GM12878 (cell line): ENCODE data around the gene RMDN3. TPM values are rescaled to one million over a fixed set of nuclear protein-coding genes. Genes with fewer than 3 reads are reported as not detected.

Source experiments
- ATAC-seq: fragments of 200-7000 bp; cut with Tn5 transposase; 3 replicates; pipeline ENCODE4 v1.9.1; 2020; ENCODE audit warnings: mild to moderate bottlenecking, moderate library complexity
- BruUV-seq: library from RNA; stranded (reverse); fragments of 400-500 nt; replicated peaks from 2 replicates; lab custom pipeline; 2021; lab: Mats Ljungman, UMichigan
- CTCF ChIA-PET: fragments of 300-600 bp; sonication (Branson Sonifier 250); formaldehyde crosslinking; extraction: SDS; loops from one replicate; lab custom pipeline; 2021; ENCODE audit warnings: inconsistent platforms; lab: Yijun Ruan, JAX
- POLR2A ChIA-PET: fragments of 350-600 bp; formaldehyde crosslinking; extraction: SDS; loops from one replicate; lab custom pipeline; 2021; ENCODE audit warnings: inconsistent platforms; lab: Charles Lee
- RAD21 ChIA-PET: fragments of 300-600 bp; sonication (Branson Sonifier 250); formaldehyde crosslinking; loops from one replicate; lab custom pipeline; 2023; ENCODE audit warnings: antibody characterized with exemption; ENCODE audit not compliant: unreplicated experiment; lab: Charles Lee
- SMC1A ChIA-PET: fragments of 300-600 bp; sonication (Branson Sonifier 250); formaldehyde crosslinking; loops from one replicate; lab custom pipeline; 2023; ENCODE audit not compliant: unreplicated experiment, uncharacterized antibody; lab: Charles Lee
- DNase-seq: peaks from one replicate; pipeline ENCODE4 v3.0.0-alpha.2; 2011; ENCODE audit warnings: low read depth, low spot score
- FAIRE-seq: peaks from 3 replicates; lab custom pipeline; 2011; peaks lifted over from hg19 to GRCh38; lab: Jason Lieb, UNC
- H2AFZ ChIP-seq: 2 replicates; pipeline ENCODE4 v1.6.0; 2011; ENCODE audit warnings: low read depth, low read length, control low read depth; ENCODE audit not compliant: control insufficient read depth
- H3K27ac ChIP-seq: 2 replicates; pipeline ENCODE4 v1.5.1; 2011; ENCODE audit warnings: control low read depth; ENCODE audit not compliant: control insufficient read depth, insufficient read depth
- H3K27me3 ChIP-seq, 2 experiments: replicated peaks in 1 of 2; 2 replicates each; pipeline versions ENCODE4 v1.6.0 to v1.6.1; 2011; ENCODE audit warnings: low read length in 1 of 2; ENCODE audit not compliant: control insufficient read depth in 2 of 2, insufficient read depth in 2 of 2
- H3K36me3 ChIP-seq, 2 experiments: 2 replicates each; pipeline ENCODE4 v1.5.1; 2011; ENCODE audit warnings: low read length in 1 of 2; ENCODE audit not compliant: control insufficient read depth in 2 of 2, insufficient read depth in 2 of 2
- H3K4me1 ChIP-seq: 2 replicates; pipeline ENCODE4 v1.6.1; 2011; ENCODE audit warnings: mild to moderate bottlenecking, low read length, moderate library complexity, mixed read lengths; ENCODE audit not compliant: control insufficient read depth, insufficient read depth
- H3K4me2 ChIP-seq: 2 replicates; pipeline ENCODE4 v1.6.0; 2011; ENCODE audit warnings: control low read depth; ENCODE audit not compliant: control insufficient read depth, insufficient read depth
- H3K4me3 ChIP-seq: fragments of 200-600 bp; sonication (generic); 2 replicates; pipeline ENCODE4 v1.5.1; 2016
- H3K79me2 ChIP-seq: 2 replicates; pipeline ENCODE4 v1.6.0; 2011; ENCODE audit warnings: low read length; ENCODE audit not compliant: control insufficient read depth, insufficient read depth
- H3K9ac ChIP-seq: 2 replicates; pipeline ENCODE4 v1.8.0; 2011; ENCODE audit warnings: low read length, control low read depth, mixed read lengths; ENCODE audit not compliant: control insufficient read depth, insufficient read depth
- H3K9me3 ChIP-seq: replicated peaks from 3 replicates; pipeline ENCODE4 v1.5.1; 2011; ENCODE audit warnings: mild to moderate bottlenecking, low read length; ENCODE audit not compliant: control insufficient read depth, insufficient read depth
- H4K20me1 ChIP-seq: 2 replicates; pipeline ENCODE4 v1.6.0; 2011; ENCODE audit not compliant: control insufficient read depth, insufficient read depth
- BACH1 ChIP-seq: fragments of 450-650 bp; IDR thresholded peaks from 2 replicates; pipeline ENCODE4 v1.6.1; 2017; ENCODE audit warnings: mild to moderate bottlenecking, borderline replicate concordance
- CBX3 ChIP-seq: fragments of 200-600 bp; sonication (generic); IDR thresholded peaks from 2 replicates; pipeline ENCODE4 v1.6.1; 2016; ENCODE audit warnings: low read depth, borderline replicate concordance
- CREB1 ChIP-seq: IDR thresholded peaks from 2 replicates; pipeline ENCODE4 v1.6.1; 2012; ENCODE audit warnings: low read depth, mild to moderate bottlenecking, inconsistent platforms
- IKZF1 ChIP-seq: fragments of 450-650 bp; conservative IDR thresholded peaks from 2 replicates; pipeline ENCODE4 v1.6.1; 2017; ENCODE audit warnings: antibody characterized with exemption, mild to moderate bottlenecking
- LARP7 ChIP-seq: fragments of 450-650 bp; IDR thresholded peaks from 2 replicates; pipeline ENCODE4 v1.6.1; 2017; ENCODE audit warnings: mild to moderate bottlenecking
- MTA2 ChIP-seq: fragments of 450-650 bp; IDR thresholded peaks from 2 replicates; pipeline ENCODE4 v1.6.1; 2016; ENCODE audit warnings: low read depth, mild to moderate bottlenecking, moderate library complexity
- MXI1 ChIP-seq: fragments of 150-350 bp; IDR thresholded peaks from 2 replicates; pipeline ENCODE4 v1.6.1; 2011; ENCODE audit warnings: low read depth, mild to moderate bottlenecking, inconsistent platforms, low read length, improper control_type of control experiment
- NFIC ChIP-seq: IDR thresholded peaks from 2 replicates; pipeline ENCODE4 v1.6.1; 2012; ENCODE audit warnings: low read depth, mild to moderate bottlenecking, inconsistent platforms, low read length, moderate library complexity
- RAD51 ChIP-seq: fragments of 450-650 bp; IDR thresholded peaks from 2 replicates; pipeline ENCODE4 v1.6.1; 2016; ENCODE audit warnings: moderate library complexity, mild to moderate bottlenecking, inconsistent platforms
- RUNX3 ChIP-seq: IDR thresholded peaks from 2 replicates; pipeline ENCODE4 v1.6.1; 2012; ENCODE audit warnings: low read length, inconsistent platforms
- TAF1 ChIP-seq: IDR thresholded peaks from 2 replicates; pipeline ENCODE4 v1.6.1; 2011; ENCODE audit warnings: mild to moderate bottlenecking, low read depth, low read length, borderline replicate concordance
- ZNF207 ChIP-seq: fragments of 450-650 bp; IDR thresholded peaks from 2 replicates; pipeline ENCODE4 v1.6.1; 2014; ENCODE audit warnings: antibody characterized with exemption, mild to moderate bottlenecking, borderline replicate concordance
- ZNF24 ChIP-seq: fragments of 450-650 bp; IDR thresholded peaks from 2 replicates; pipeline ENCODE4 v1.6.1; 2017; ENCODE audit warnings: antibody characterized with exemption, mild to moderate bottlenecking
- WGBS: methylation state at CpG from one replicate; pipeline ENCODE4 v1.1.6; 2016; ENCODE audit warnings: low lambda C conversion rate; ENCODE audit not compliant: insufficient replicate concordance, insufficient coverage; ENCODE audit errors: missing lambda C conversion rate; 5-methylcytosine and 5-hydroxymethylcytosine counted together
- in situ Hi-C: fragments of 300-500 bp; cut with MboI; formaldehyde crosslinking; loops from 9 replicates; pipeline ENCODE4 v1.14.3; 2018; ENCODE audit warnings: mixed read lengths
- intact Hi-C: fragments of 100-400 bp; cut with micrococcal nuclease; formaldehyde crosslinking; loops from one replicate; pipeline ENCODE4 v1.14.2; 2022; ENCODE audit not compliant: unreplicated experiment
- polyA plus RNA-seq, 11 experiments: library from polyadenylated mRNA; depleted of rRNA in 4 of 11; unstranded in 6 of 11; stranded (reverse) in 5 of 11; fragments of >200 nt; fragmentation: Nextera tagmentation in 4 of 11; fragmentation: Illumina TruSeq in 1 of 11; extraction: Ambion mirVana in 4 of 11; extraction: Trizol in 1 of 11; gene quantifications; 1 replicate in 1 of 11; 2 replicates in 10 of 11; pipeline versions ENCODE4 v1.2.1 to v1.2.3, GENCODE V29; 2011 to 2016; ENCODE audit warnings: inconsistent platforms in 2 of 11, missing spikeins in 2 of 11, low read depth in 1 of 11
- total RNA-seq, 4 experiments: library from RNA; depleted of rRNA in 3 of 4; stranded (reverse); fragments of >200 nt in 3 of 4; fragmentation: Illumina TruSeq in 1 of 4; extraction: Trizol in 1 of 4; gene quantifications; 2 replicates each; pipeline versions ENCODE4 v1.2.1 to v1.2.3, GENCODE V29; 2013 to 2021
- TF ChIP-seq, protein P1 (sequence below): fragments of 450-650 bp; formaldehyde crosslinking; IDR thresholded peaks from 2 replicates; pipeline ENCODE4 v1.4.0; 2022; ENCODE audit warnings: mild to moderate bottlenecking, moderate library complexity
- TF ChIP-seq, protein P2 (sequence below): fragments of 450-650 bp; IDR thresholded peaks from 2 replicates; pipeline ENCODE4 v1.6.1; 2016; ENCODE audit warnings: mild to moderate bottlenecking, moderate library complexity, borderline replicate concordance

The RMDN3 gene
- total and polyA plus RNA-seq, 10 of the 15 experiments (the other 5 are each of a cell fraction or from before 2014, with no cell fraction given): 5.7 to 44.4 (median 20.3) TPM

DNA sequence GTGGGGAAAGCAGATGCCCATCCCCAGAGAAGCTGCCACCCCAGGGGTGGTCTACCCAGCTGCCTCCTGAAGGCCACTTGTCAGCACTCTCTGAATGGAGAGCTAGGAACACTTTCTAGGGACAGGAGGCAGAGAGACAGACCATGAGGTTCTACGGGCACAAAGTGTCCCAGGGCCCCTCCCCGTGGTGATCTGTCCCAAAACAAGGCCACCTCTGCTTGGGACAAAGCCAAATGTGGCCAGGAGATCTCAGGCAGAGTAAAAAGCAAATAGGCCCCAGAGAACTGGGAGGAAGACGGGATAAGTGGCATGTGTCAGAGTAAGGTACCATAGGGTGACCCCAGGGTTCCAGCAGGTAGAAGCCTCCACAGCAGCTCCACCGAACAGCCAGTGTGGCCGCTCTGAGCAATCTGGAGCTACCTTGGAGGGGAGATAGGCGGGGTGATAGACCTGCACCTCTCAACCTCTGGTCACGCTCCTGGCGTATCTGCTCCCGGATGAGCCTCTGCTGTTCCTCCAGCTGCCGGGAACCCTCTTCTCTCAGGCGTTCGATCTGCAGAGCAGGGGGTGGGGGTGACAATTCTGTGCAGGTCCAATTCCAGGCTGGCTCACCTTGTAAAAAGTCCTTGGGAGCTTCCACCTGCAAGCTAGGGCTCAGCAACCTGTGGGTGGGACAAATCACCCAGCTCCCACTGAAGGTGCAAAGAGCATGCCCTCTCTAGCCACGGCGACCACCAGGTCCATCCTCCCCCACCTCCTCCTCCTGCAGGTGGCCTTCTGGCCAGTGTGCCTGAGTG, 20.9 kb upstream of the RMDN3 start:
- no peak overlapping the region for H3K4me2 ChIP-seq
- H3K4me3 ChIP-seq: no peak overlapping the region
- CTCF ChIA-PET: interaction anchor here (1.6 to 2.0 kb wide), 2 partner anchors 11 to 97 kb away, joined by 3 to 5 read pairs; no protein-coding TSS in a partner anchor
- no peaks in the 10 kb centered on the region for H4K20me1 ChIP-seq
- H3K36me3 ChIP-seq: peaks cover 2 to 24% of the 10 kb centered on the region in 2 experiments; a peak in 3 of 4 replicates
- no peak overlapping the region for H2AFZ ChIP-seq
- H3K4me1 ChIP-seq: peaks cover under 1% of the 10 kb centered on the region
- H3K27ac ChIP-seq: no peak overlapping the region
- BruUV-seq: no TSS peak
- H3K79me2 ChIP-seq: no peaks in the 10 kb centered on the region
- no peak for FAIRE-seq
- TF ChIP-seq RUNX3 (no peak), RAD51 (no peak), LARP7 (no peak), IKZF1 (no peak), NFIC (no peak), CBX3 (no peak), ZNF24 (no peak), ZNF207 (no peak), BACH1 (no peak), MXI1 (no peak), CREB1 (no peak), MTA2 (no peak), TAF1 (no peak)
- TF ChIP-seq, protein P1, sequence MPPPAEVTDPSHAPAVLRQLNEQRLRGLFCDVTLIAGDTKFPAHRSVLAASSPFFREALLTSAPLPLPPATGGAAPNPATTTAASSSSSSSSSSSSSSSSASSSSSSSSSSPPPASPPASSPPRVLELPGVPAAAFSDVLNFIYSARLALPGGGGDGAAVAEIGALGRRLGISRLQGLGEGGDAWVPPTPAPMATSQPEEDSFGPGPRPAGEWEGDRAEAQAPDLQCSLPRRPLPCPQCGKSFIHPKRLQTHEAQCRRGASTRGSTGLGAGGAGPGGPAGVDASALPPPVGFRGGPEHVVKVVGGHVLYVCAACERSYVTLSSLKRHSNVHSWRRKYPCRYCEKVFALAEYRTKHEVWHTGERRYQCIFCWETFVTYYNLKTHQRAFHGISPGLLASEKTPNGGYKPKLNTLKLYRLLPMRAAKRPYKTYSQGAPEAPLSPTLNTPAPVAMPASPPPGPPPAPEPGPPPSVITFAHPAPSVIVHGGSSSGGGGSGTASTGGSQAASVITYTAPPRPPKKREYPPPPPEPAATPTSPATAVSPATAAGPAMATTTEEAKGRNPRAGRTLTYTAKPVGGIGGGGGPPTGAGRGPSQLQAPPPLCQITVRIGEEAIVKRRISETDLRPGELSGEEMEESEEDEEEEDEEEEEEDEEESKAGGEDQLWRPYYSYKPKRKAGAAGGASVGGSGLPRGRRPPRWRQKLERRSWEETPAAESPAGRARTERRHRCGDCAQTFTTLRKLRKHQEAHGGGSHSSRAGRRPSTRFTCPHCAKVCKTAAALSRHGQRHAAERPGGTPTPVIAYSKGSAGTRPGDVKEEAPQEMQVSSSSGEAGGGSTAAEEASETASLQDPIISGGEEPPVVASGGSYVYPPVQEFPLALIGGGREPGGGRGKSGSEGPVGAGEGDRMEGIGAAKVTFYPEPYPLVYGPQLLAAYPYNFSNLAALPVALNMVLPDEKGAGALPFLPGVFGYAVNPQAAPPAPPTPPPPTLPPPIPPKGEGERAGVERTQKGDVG: no peak
- TF ChIP-seq, protein P2, sequence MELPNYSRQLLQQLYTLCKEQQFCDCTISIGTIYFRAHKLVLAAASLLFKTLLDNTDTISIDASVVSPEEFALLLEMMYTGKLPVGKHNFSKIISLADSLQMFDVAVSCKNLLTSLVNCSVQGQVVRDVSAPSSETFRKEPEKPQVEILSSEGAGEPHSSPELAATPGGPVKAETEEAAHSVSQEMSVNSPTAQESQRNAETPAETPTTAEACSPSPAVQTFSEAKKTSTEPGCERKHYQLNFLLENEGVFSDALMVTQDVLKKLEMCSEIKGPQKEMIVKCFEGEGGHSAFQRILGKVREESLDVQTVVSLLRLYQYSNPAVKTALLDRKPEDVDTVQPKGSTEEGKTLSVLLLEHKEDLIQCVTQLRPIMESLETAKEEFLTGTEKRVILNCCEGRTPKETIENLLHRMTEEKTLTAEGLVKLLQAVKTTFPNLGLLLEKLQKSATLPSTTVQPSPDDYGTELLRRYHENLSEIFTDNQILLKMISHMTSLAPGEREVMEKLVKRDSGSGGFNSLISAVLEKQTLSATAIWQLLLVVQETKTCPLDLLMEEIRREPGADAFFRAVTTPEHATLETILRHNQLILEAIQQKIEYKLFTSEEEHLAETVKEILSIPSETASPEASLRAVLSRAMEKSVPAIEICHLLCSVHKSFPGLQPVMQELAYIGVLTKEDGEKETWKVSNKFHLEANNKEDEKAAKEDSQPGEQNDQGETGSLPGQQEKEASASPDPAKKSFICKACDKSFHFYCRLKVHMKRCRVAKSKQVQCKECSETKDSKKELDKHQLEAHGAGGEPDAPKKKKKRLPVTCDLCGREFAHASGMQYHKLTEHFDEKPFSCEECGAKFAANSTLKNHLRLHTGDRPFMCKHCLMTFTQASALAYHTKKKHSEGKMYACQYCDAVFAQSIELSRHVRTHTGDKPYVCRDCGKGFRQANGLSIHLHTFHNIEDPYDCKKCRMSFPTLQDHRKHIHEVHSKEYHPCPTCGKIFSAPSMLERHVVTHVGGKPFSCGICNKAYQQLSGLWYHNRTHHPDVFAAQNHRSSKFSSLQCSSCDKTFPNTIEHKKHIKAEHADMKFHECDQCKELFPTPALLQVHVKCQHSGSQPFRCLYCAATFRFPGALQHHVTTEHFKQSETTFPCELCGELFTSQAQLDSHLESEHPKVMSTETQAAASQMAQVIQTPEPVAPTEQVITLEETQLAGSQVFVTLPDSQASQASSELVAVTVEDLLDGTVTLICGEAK: no peak
- TF ChIP-seq, all 136 proteins: peak for 0
- POLR2A ChIA-PET: no interaction called here
- RAD21 ChIA-PET: no interaction called here
- Histone ChIP-seq H3K9ac (no peak overlapping the region), H3K9me3 (no peaks in the 10 kb centered on the region), H3K27me3 (no peaks in the 10 kb centered on the region)
- ATAC-seq (no peak), DNase-seq (no peak)
- SMC1A ChIA-PET: interaction anchor here (1.6 kb wide), 1 partner anchor 116 kb away, joined by 6 read pairs; no protein-coding TSS in a partner anchor
- in situ Hi-C loops (no loop called here), intact Hi-C loops (no loop called here)
- 96% methylated on average over 13 of the region's 14 CpGs for WGBS
